Measurements from ENCODE around the gene NKIRAS2. TPM values are rescaled to one million over a fixed set of nuclear protein-coding genes. Genes with fewer than 3 reads are reported as not detected.
"Not testable (repeated sequence)": the region's sequence is repeated elsewhere in the genome, so short reads cannot be mapped to it uniquely, and the experiment has no call there.

Gene NKIRAS2
- total RNA-seq, 1 experiment from 2014 or later = 22.4 TPM

GRCh38 chr17:42018988-42019387 lies 902 bp upstream of the NKIRAS2 start:
- no peaks in the 10 kb centered on the region for H3K27me3 ChIP-seq (ENCODE audit: control insufficient read depth, insufficient read depth, low read length)
- DNase-seq (ENCODE audit: low read depth, low spot score) = no peak
- ChIA-PET POLR2A (interaction anchor here (0.5 kb wide), 1 partner anchor 16 kb away, joined by 8 read pairs; no protein-coding TSS in a partner anchor), CTCF (no interaction called here)
- peaks cover 8% of the 10 kb centered on the region; the same call in 1 of the 2 replicates for H3K36me3 ChIP-seq (ENCODE audit: control insufficient read depth, insufficient read depth, low read length)
- no peak for TF ChIP-seq SIN3A (IDR thresholded peaks at IDR 0.05; ENCODE audit: borderline replicate concordance, insufficient read depth, low read depth, low read length)
- TF ChIP-seq REST (IDR thresholded peaks at IDR 0.05; ENCODE audit: insufficient read depth in 1 of 2, low read depth in 2 of 2, low read length in 1 of 2) = no peak
- no peak for TF ChIP-seq POLR2AphosphoS5 (IDR thresholded peaks at IDR 0.05; ENCODE audit: low read depth, low read length)
- TF ChIP-seq CTCF (IDR thresholded peaks at IDR 0.05) = no peak
- no peak for TF ChIP-seq TCF7L2 (IDR thresholded peaks at IDR 0.05; ENCODE audit: low read depth, low read length)
- H3K4me1 ChIP-seq (ENCODE audit: control insufficient read depth, insufficient read depth, low read length) = peaks cover 7% of the 10 kb centered on the region; the same call in 1 of the 2 replicates
- no TSS peak for BruUV-seq (replicated peaks)
- in situ Hi-C loops (cut with HindIII; ENCODE audit: low pct_unique_long_range_greater_than_20kb, low sequenced_read_pairs) (no loop called here), intact Hi-C loops (cut with micrococcal nuclease; ENCODE audit: unreplicated experiment) (no loop called here)
- H3K9me3 ChIP-seq (ENCODE audit: control insufficient read depth, insufficient read depth, low read depth, low read length) = no peaks in the 10 kb centered on the region
- no peak overlapping the region for H3K27ac ChIP-seq (ENCODE audit: low read length)
- no peak for ATAC-seq
- H3K4me3 ChIP-seq (ENCODE audit: low read depth in 2 of 2, low read length in 2 of 2) = no peak overlapping the region

GRCh38 chr17:42020845-42021244 lies 955 bp downstream of the NKIRAS2 start:
- POLR2A ChIA-PET; BruUV-seq (replicated peaks); H3K27me3 ChIP-seq (ENCODE audit: control insufficient read depth, insufficient read depth, low read length); H3K36me3 ChIP-seq (ENCODE audit: control insufficient read depth, insufficient read depth, low read length); DNase-seq (ENCODE audit: low read depth, low spot score); CTCF ChIA-PET; H3K9me3 ChIP-seq (ENCODE audit: control insufficient read depth, insufficient read depth, low read depth, low read length); intact Hi-C loops (cut with micrococcal nuclease; ENCODE audit: unreplicated experiment); ATAC-seq; in situ Hi-C loops (cut with HindIII; ENCODE audit: low pct_unique_long_range_greater_than_20kb, low sequenced_read_pairs): not testable (repeated sequence)
- Histone ChIP-seq H3K27ac (ENCODE audit: low read length) (peak overlapping the region; percentile 93; the same call in 1 of the 2 replicates), H3K4me1 (ENCODE audit: control insufficient read depth, insufficient read depth, low read length) (peaks cover 13% of the 10 kb centered on the region; the same call in 1 of the 2 replicates), H3K4me3 (ENCODE audit: low read depth in 2 of 2, low read length in 2 of 2) (peak overlapping the region; percentile 94 to 95)

- in situ Hi-C loops (cut with HindIII; ENCODE audit: low pct_unique_long_range_greater_than_20kb, low sequenced_read_pairs) = no loop called here
- no peaks in the 10 kb centered on the region for H3K27me3 ChIP-seq (ENCODE audit: control insufficient read depth, insufficient read depth, low read length)
- no peak for DNase-seq (ENCODE audit: low read depth, low spot score)
- peaks cover 2% of the 10 kb centered on the region; the same call in 1 of the 2 replicates for H3K36me3 ChIP-seq (ENCODE audit: control insufficient read depth, insufficient read depth, low read length)
- H3K27ac ChIP-seq (ENCODE audit: low read length) = no peak overlapping the region
- TF ChIP-seq REST (IDR thresholded peaks at IDR 0.05; ENCODE audit: insufficient read depth in 1 of 2, low read depth in 2 of 2, low read length in 1 of 2) = no peak
- TF ChIP-seq CTCF (IDR thresholded peaks at IDR 0.05) = no peak
- TF ChIP-seq SIN3A (IDR thresholded peaks at IDR 0.05; ENCODE audit: borderline replicate concordance, insufficient read depth, low read depth, low read length) = no peak
- TF ChIP-seq TCF7L2 (IDR thresholded peaks at IDR 0.05; ENCODE audit: low read depth, low read length) = no peak
- no peak for TF ChIP-seq POLR2AphosphoS5 (IDR thresholded peaks at IDR 0.05; ENCODE audit: low read depth, low read length)
- no peak for ATAC-seq
- H3K4me1 ChIP-seq (ENCODE audit: control insufficient read depth, insufficient read depth, low read length) = peaks cover 9% of the 10 kb centered on the region; the same call in 1 of the 2 replicates
- ChIA-PET CTCF (no interaction called here), POLR2A (interaction anchor here (0.7 kb wide), 1 partner anchor 11 kb away, joined by 11 read pairs; no protein-coding TSS in a partner anchor)
- intact Hi-C loops (cut with micrococcal nuclease; ENCODE audit: unreplicated experiment) = no loop called here
- no TSS peak for BruUV-seq (replicated peaks)
- no peak overlapping the region for H3K4me3 ChIP-seq (ENCODE audit: low read depth in 2 of 2, low read length in 2 of 2)
- no peaks in the 10 kb centered on the region for H3K9me3 ChIP-seq (ENCODE audit: control insufficient read depth, insufficient read depth, low read depth, low read length)
Measured at GRCh38 chr17:42023524-42024349, 3.8 kb downstream of the NKIRAS2 start.
